MCF 10A (cell line): Measurements from ENCODE around the gene CCNL1. TPM values are rescaled to one million over a fixed set of nuclear protein-coding genes. Genes with fewer than 3 reads are reported as not detected.
A peak's percentile ranks its signal among the peaks of the same experiment; 100 is the strongest.

Source experiments
- BruUV-seq: library from RNA; stranded (reverse); fragments of 400-500 nt; replicated peaks from 2 replicates; lab custom pipeline; 2021; lab: Mats Ljungman, UMichigan
- CTCF ChIA-PET: fragments of 300-600 bp; sonication (Branson Sonifier 250); formaldehyde crosslinking; extraction: SDS; loops from one replicate; lab custom pipeline; 2021; ENCODE audit warnings: antibody characterized with exemption, inconsistent platforms; lab: Yijun Ruan, JAX
- POLR2A ChIA-PET: fragments of 300-600, 350-650 bp; sonication (Branson Sonifier 250); formaldehyde crosslinking; extraction: SDS; loops from one replicate; lab custom pipeline; 2020; ENCODE audit warnings: antibody characterized with exemption, inconsistent platforms; lab: Yijun Ruan, JAX
- DNase-seq: peaks from one replicate; pipeline ENCODE4 v3.0.0-alpha.2; 2018; ENCODE audit not compliant: unreplicated experiment
- H3K27ac Mint-ChIP-seq: one replicate; pipeline ENCODE4 v1.8.0; 2022; ENCODE audit warnings: mild to moderate bottlenecking, low read depth, mixed read lengths; ENCODE audit not compliant: unreplicated experiment
- H3K27me3 Mint-ChIP-seq: one replicate; pipeline ENCODE4 v1.8.0; 2022; ENCODE audit warnings: mixed read lengths; ENCODE audit not compliant: insufficient read depth, unreplicated experiment
- H3K36me3 Mint-ChIP-seq: one replicate; pipeline ENCODE4 v1.8.0; 2022; ENCODE audit warnings: mild to moderate bottlenecking, moderate library complexity, mixed read lengths; ENCODE audit not compliant: insufficient read depth, unreplicated experiment
- H3K4me1 Mint-ChIP-seq: one replicate; pipeline ENCODE4 v1.8.0; 2022; ENCODE audit warnings: mixed read lengths; ENCODE audit not compliant: insufficient read depth, unreplicated experiment
- H3K4me3 Mint-ChIP-seq: one replicate; pipeline ENCODE4 v1.8.0; 2022; ENCODE audit warnings: mild to moderate bottlenecking, moderate library complexity, mixed read lengths; ENCODE audit not compliant: unreplicated experiment
- H3K9me3 Mint-ChIP-seq: one replicate; pipeline ENCODE4 v1.8.0; 2022; ENCODE audit warnings: mixed read lengths; ENCODE audit not compliant: unreplicated experiment
- intact Hi-C: fragments of 100-400 bp; cut with micrococcal nuclease; formaldehyde crosslinking; loops from 2 replicates; pipeline ENCODE4 v1.14.1; 2022
- total RNA-seq: library from RNA; stranded (reverse); gene quantifications from 2 replicates; pipeline ENCODE4 v1.2.3, GENCODE V29; 2022
- TF ChIP-seq, protein P1 (sequence below): fragments of 200-600 bp; IDR thresholded peaks from one replicate; pipeline ENCODE4 v1.8.0; 2022; ENCODE audit warnings: antibody characterized with exemption, mild to moderate bottlenecking; ENCODE audit not compliant: unreplicated experiment

The CCNL1 gene
- total RNA-seq, 1 experiment from 2014 or later: 103 TPM

DNA sequence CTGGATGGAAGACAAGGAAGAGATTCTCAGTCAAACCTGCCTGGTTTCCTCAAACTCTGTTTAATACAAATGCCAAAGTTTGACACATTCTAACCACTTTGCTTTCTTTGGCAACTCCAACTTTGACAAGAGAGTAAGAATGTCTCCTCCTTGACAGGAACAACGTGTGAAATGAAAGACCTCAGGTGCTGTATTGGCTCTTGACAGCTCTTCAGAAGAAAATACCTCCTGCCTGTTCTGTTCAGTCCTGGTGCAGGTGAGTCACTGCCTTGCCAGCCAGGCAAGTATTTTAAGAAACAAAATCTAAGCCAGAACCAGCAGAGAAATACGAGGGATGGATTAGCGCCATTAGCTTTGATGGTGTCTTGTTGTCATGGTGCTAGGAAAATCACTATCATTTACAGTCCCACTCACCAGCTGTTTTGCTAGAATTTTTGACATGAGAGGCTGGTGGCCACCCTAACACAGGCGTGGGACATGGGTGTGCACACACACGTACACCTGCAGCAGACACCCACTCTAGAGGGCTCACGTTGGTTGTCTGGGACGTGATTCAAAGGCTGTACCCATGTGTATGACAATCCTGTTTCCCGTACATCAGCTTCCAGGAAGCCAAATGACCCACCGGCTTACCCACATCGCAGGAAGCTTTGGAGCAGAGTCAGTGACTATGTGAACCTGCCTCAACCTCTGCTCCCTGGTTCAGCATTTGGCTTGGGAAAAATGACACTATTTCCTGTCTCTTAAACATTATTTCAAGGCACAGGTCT lies 60.4 kb downstream of the CCNL1 start:
- ChIA-PET CTCF (interaction anchor here (1.4 to 2.7 kb wide), 10 partner anchors 9 to 38 kb away, joined by 3 to 16 read pairs (median 6); no protein-coding TSS in a partner anchor), POLR2A (interaction anchor here (0.6 to 12.8 kb wide), 13 partner anchors 9 to 426 kb away, joined by 3 to 192 read pairs (median 7); partner anchors contain the start of gene TIPARP)
- peaks cover 22% of the 10 kb centered on the region for H3K4me1 Mint-ChIP-seq
- no peaks in the 10 kb centered on the region for H3K27me3 Mint-ChIP-seq
- intact Hi-C loops: no loop called here
- no TSS peak for BruUV-seq
- peak overlapping the region; percentile 78 for H3K27ac Mint-ChIP-seq
- no peaks in the 10 kb centered on the region for H3K9me3 Mint-ChIP-seq
- H3K36me3 Mint-ChIP-seq: no peaks in the 10 kb centered on the region
- peak; percentile 71 for DNase-seq
- TF ChIP-seq, protein P1, sequence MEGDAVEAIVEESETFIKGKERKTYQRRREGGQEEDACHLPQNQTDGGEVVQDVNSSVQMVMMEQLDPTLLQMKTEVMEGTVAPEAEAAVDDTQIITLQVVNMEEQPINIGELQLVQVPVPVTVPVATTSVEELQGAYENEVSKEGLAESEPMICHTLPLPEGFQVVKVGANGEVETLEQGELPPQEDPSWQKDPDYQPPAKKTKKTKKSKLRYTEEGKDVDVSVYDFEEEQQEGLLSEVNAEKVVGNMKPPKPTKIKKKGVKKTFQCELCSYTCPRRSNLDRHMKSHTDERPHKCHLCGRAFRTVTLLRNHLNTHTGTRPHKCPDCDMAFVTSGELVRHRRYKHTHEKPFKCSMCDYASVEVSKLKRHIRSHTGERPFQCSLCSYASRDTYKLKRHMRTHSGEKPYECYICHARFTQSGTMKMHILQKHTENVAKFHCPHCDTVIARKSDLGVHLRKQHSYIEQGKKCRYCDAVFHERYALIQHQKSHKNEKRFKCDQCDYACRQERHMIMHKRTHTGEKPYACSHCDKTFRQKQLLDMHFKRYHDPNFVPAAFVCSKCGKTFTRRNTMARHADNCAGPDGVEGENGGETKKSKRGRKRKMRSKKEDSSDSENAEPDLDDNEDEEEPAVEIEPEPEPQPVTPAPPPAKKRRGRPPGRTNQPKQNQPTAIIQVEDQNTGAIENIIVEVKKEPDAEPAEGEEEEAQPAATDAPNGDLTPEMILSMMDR: no peak
- no peak overlapping the region for H3K4me3 Mint-ChIP-seq

DNA sequence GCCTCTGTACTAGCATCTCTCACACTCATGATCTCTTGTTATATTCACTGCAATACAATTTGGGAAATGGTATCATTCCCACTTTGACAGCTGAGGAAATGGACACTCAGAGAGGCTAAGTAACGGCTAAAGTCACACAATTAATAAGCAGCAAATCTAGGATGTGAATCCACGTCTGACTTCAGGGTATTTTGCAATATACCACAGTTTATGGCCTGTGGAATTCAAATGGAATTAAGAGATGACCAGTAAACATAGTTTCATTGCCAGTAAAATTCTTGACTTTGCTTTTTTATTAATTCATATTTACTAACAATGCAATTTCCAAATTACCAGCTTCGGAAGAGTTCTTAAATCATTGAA lies 61.1 kb downstream of the CCNL1 start:
- H3K4me1 Mint-ChIP-seq: peaks cover 16% of the 10 kb centered on the region
- H3K9me3 Mint-ChIP-seq: no peaks in the 10 kb centered on the region
- no peaks in the 10 kb centered on the region for H3K36me3 Mint-ChIP-seq
- TF ChIP-seq, protein P1: no peak
- intact Hi-C loops: no loop called here
- H3K27ac Mint-ChIP-seq: peak overlapping the region; percentile 78
- ChIA-PET CTCF (interaction anchor here (1.4 to 2.7 kb wide), 9 partner anchors 9 to 39 kb away, joined by 3 to 16 read pairs (median 6); no protein-coding TSS in a partner anchor), POLR2A (interaction anchor here (0.9 to 12.8 kb wide), 12 partner anchors 9 to 426 kb away, joined by 4 to 192 read pairs (median 8); partner anchors contain the start of gene TIPARP)
- no peak overlapping the region for H3K4me3 Mint-ChIP-seq
- DNase-seq: no peak
- H3K27me3 Mint-ChIP-seq: no peaks in the 10 kb centered on the region
- BruUV-seq: no TSS peak

DNA sequence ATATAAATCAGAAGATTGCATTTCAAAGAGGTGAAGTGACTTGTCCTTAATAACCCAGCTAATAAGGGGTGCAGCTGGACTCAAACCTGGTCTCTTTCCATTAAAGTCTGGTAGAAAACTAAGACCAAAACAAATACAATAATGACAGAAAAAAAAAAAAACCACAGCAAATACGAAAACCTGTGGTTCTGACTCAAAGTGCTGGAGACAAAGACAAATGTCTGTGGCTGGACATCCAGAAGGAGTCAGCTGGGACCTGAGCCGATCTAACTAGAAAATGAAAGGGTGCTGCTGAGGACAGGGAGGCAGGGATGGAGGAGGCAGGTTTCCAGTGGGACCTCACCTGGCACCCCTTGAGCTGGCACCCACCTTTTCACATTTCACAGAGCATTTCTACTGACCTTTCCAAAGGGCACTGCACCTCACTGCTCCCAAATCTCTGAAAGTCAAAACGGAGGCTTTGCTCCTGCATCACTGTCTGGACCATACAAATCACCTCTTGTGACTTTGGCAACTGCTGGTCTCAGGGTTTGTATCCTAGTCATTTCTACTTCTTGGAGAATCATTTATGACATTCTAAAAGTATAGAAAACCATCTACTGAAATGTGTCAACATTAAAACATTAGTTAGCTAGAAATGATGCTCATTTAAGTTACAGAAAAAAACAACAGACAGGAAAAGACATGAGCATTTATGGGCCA lies 61.7 kb downstream of the CCNL1 start:
- intact Hi-C loops: no loop called here
- no peak for DNase-seq
- no peak overlapping the region for H3K4me3 Mint-ChIP-seq
- no TSS peak for BruUV-seq
- H3K36me3 Mint-ChIP-seq: no peaks in the 10 kb centered on the region
- H3K27me3 Mint-ChIP-seq: no peaks in the 10 kb centered on the region
- H3K4me1 Mint-ChIP-seq: peaks cover 16% of the 10 kb centered on the region
- H3K27ac Mint-ChIP-seq: no peak overlapping the region
- ChIA-PET CTCF (interaction anchor here (0.6 to 2.7 kb wide), 8 partner anchors 8 to 39 kb away, joined by 3 to 16 read pairs (median 5); no protein-coding TSS in a partner anchor), POLR2A (interaction anchor here (1.5 to 12.8 kb wide), 8 partner anchors 8 to 425 kb away, joined by 6 to 192 read pairs (median 10); partner anchors contain the start of gene TIPARP)
- no peaks in the 10 kb centered on the region for H3K9me3 Mint-ChIP-seq
- TF ChIP-seq, protein P1: no peak
